Tibial artery (tissue), 4 donors: ENCODE results near the gene RNF220.
A peak's percentile ranks its signal among the peaks of the same experiment; 100 is the strongest.

Source experiments
- DNase-seq, 2 donors: peaks; one replicate each; pipeline ENCODE4 v3.0.0-alpha.2; 2019
- H3K27ac ChIP-seq, 2 donors: fragments of 200-600 bp; sonication (generic) in 1 of 2; 1 replicate in 1 of 2; 2 replicates in 1 of 2; pipeline ENCODE4 v1.5.1; 2018 to 2019; ENCODE audit warnings: mild to moderate bottlenecking in 1 of 2
- H3K27me3 ChIP-seq, 2 donors: fragments of 200-600 bp; sonication (generic) in 1 of 2; one replicate each; pipeline versions ENCODE4 v1.5.1 to v1.6.0; 2016 to 2019
- H3K36me3 ChIP-seq, 3 donors: fragments of 200-600 bp; sonication (generic) in 2 of 3; one replicate each; pipeline ENCODE4 v1.5.1; 2016 to 2019; ENCODE audit warnings: mild to moderate bottlenecking in 2 of 3
- H3K4me1 ChIP-seq, 4 donors: fragments of 200-600 bp; sonication (generic) in 2 of 4; 1 replicate in 3 of 4; 2 replicates in 1 of 4; pipeline ENCODE4 v1.5.1; 2016 to 2019
- H3K4me3 ChIP-seq, 2 donors: fragments of 200-600 bp; sonication (generic) in 1 of 2; 1 replicate in 1 of 2; 2 replicates in 1 of 2; pipeline ENCODE4 v1.5.1; 2018 to 2019; ENCODE audit warnings: mild to moderate bottlenecking in 2 of 2
- H3K9me3 ChIP-seq, 3 donors: fragments of 200-600 bp; sonication (generic) in 1 of 3; one replicate each; pipeline ENCODE4 v1.5.1; 2016 to 2019
- CTCF ChIP-seq, 2 experiments: fragments of 200-600 bp in 1 of 2; fragments of 450-650 bp in 1 of 2; IDR thresholded peaks; one replicate each; pipeline ENCODE4 v1.5.1; 2017 to 2019; ENCODE audit warnings: antibody characterized with exemption in 2 of 2, mild to moderate bottlenecking in 1 of 2, moderate library complexity in 1 of 2
- intact Hi-C: fragments of 100-400 bp; cut with DNase I; formaldehyde crosslinking; loops from one replicate; pipeline ENCODE4 v1.15.0; 2023; ENCODE audit warnings: low total_unique reads

Gene RNF220

GRCh38 chr1:44655609-44656008 lies 250.6 kb downstream of the RNF220 start:
- H3K9me3 ChIP-seq, result no peaks in the 10 kb centered on the region
- H3K4me3 ChIP-seq, result no peak overlapping the region
- DNase-seq, result no peak
- peak; percentile 34 to 39 for TF ChIP-seq CTCF (IDR thresholded peaks at IDR 0.05)
- no peaks in the 10 kb centered on the region for H3K27me3 ChIP-seq
- intact Hi-C loops, result no loop called here
- peaks cover 0 to 7% (median 0%) of the 10 kb centered on the region in 4 donors for H3K4me1 ChIP-seq
- H3K36me3 ChIP-seq, result peaks cover 9 to 43% (median 16%) of the 10 kb centered on the region in 3 donors
- H3K27ac ChIP-seq, result no peak overlapping the region

- Histone ChIP-seq H3K27me3 (no peaks in the 10 kb centered on the region), H3K4me3 (no peak overlapping the region), H3K4me1 (peaks cover 0 to 7% (median 0%) of the 10 kb centered on the region in 4 donors), H3K9me3 (no peaks in the 10 kb centered on the region), H3K27ac (no peak overlapping the region), H3K36me3 (peaks cover 0 to 20% (median 6%) of the 10 kb centered on the region in 3 donors)
- no peak for DNase-seq
- TF ChIP-seq CTCF (IDR thresholded peaks at IDR 0.05), result no peak
- intact Hi-C loops, result no loop called here
These were observed 254.5 kb downstream of the RNF220 start for GRCh38 chr1:44659566-44659965.

DNA sequence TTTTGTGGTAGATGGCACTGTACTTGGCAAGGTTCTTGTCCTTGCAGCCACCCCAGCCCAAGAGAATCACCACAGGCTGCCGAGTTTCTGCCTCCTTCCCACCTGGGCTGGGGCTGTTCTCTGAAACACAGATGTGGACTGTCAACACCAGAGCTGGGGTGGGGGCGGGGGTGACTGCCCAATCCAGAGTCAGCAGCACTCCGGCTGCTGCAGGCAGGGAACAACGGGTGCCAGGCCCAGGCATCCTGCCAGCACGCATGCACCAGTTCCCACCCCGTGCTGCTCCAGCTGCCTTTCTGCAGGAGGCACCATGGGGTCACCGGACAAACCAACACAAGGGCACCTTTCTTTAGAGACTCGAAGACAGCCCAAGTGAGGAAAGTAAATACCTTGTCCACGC lies 255.1 kb downstream of the RNF220 start:
- intact Hi-C loops, result no loop called here
- DNase-seq, result no peak
- H3K36me3 ChIP-seq, result peaks cover 0 to 14% (median 6%) of the 10 kb centered on the region in 3 donors
- no peak for TF ChIP-seq CTCF (IDR thresholded peaks at IDR 0.05)
- no peaks in the 10 kb centered on the region for H3K9me3 ChIP-seq
- no peak overlapping the region for H3K27ac ChIP-seq
- H3K4me1 ChIP-seq, result peaks cover 0 to 7% (median 0%) of the 10 kb centered on the region in 4 donors
- no peaks in the 10 kb centered on the region for H3K27me3 ChIP-seq
- no peak overlapping the region for H3K4me3 ChIP-seq

DNA sequence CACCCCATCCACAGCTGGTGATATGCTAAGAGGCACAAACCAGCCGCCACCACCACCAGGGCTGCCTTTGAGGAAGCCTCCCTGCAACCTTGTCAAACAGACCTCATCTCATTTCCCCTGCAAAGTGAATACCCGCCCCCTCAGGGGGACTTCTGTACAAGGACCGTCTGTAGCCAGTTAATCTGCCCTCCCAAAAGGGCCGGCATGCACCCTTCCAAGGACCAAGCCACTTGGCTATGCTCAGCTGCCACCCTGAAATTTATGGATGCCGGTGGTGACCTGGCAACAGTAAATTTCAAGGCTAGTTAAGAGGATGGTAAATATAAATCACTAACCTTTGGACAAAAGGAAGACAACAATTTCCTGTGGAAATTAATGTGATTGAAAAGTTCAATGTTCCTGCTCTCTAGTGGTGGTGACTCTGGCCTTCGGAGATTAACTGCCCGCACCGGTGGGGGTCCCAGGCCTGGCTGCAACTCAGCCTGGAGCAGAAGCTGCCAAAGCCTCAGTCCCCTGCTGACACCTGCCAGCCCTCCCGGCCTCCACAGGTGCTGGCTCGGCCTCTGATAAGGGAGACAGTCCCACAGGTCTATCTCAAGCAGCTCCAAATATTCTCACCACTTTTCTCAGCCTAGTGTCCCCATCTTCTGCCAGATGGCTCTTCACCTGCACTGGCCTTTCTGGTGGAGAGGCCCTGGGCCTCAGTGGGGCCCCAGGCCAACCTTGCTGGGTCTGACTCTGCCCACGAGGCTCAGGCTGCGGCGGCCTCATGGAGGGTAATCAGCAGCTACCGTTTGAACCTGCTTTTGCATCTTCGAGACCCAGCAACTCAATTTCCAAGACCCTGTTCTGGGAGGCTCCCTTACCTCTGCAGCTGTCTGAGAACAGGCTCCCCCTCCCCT lies 257.0 kb downstream of the RNF220 start:
- no peak for TF ChIP-seq CTCF (IDR thresholded peaks at IDR 0.05)
- DNase-seq, result no peak
- intact Hi-C loops, result no loop called here
- Histone ChIP-seq H3K27me3 (no peaks in the 10 kb centered on the region), H3K4me3 (no peak overlapping the region), H3K27ac (no peak overlapping the region), H3K36me3 (peaks cover 0 to 9% (median 6%) of the 10 kb centered on the region in 3 donors), H3K4me1 (peaks cover 0 to 7% (median 0%) of the 10 kb centered on the region in 4 donors), H3K9me3 (no peaks in the 10 kb centered on the region)

GRCh38 chr1:44662683-44663030 lies 257.6 kb downstream of the RNF220 start:
- Histone ChIP-seq H3K4me1 (peaks cover 0 to 7% (median 0%) of the 10 kb centered on the region in 4 donors), H3K4me3 (no peak overlapping the region), H3K9me3 (no peaks in the 10 kb centered on the region), H3K36me3 (peaks cover 0 to 9% (median 6%) of the 10 kb centered on the region in 3 donors), H3K27ac (no peak overlapping the region), H3K27me3 (no peaks in the 10 kb centered on the region)
- no peak for DNase-seq
- intact Hi-C loops, result no loop called here
- no peak for TF ChIP-seq CTCF (IDR thresholded peaks at IDR 0.05)
